ENCODE results near the gene RAB14. TPM values are rescaled to one million over a fixed set of nuclear protein-coding genes. Genes with fewer than 3 reads are reported as not detected.

The RAB14 gene
- total RNA-seq, 1 experiment from 2014 or later, result 36.0 TPM

- no peak for TF ChIP-seq ZNF532 (CRISPR knock-in tag; IDR thresholded peaks at IDR 0.05; ENCODE audit: borderline replicate concordance)
Measured at GRCh38 chr9:121192959-121193640, 8.6 kb downstream of the RAB14 start (continued).

GRCh38 chr9:121192518-121192917, 9.2 kb downstream of the RAB14 start:
- no peak for TF ChIP-seq NFYB (CRISPR knock-in tag; conservative IDR thresholded peaks at IDR 0.05; ENCODE audit: low read depth)
- TF ChIP-seq FOXP1 (CRISPR knock-in tag; IDR thresholded peaks at IDR 0.05; ENCODE audit: borderline replicate concordance), result no peak
- TF ChIP-seq MYBL2 (CRISPR knock-in tag; IDR thresholded peaks at IDR 0.05), result no peak
- no peak for TF ChIP-seq ZNF532 (CRISPR knock-in tag; IDR thresholded peaks at IDR 0.05; ENCODE audit: borderline replicate concordance)
- no peak for TF ChIP-seq ESRRA (CRISPR knock-in tag; IDR thresholded peaks at IDR 0.05; ENCODE audit: borderline replicate concordance)
- TF ChIP-seq RELA (CRISPR knock-in tag; IDR thresholded peaks at IDR 0.05; ENCODE audit: borderline replicate concordance), result no peak
- TF ChIP-seq TP53 (CRISPR knock-in tag; IDR thresholded peaks at IDR 0.05), result no peak
- TF ChIP-seq CREB1 (CRISPR knock-in tag; IDR thresholded peaks at IDR 0.05), result no peak
- TF ChIP-seq RORB (CRISPR knock-in tag; IDR thresholded peaks at IDR 0.05), result no peak
- no peak for TF ChIP-seq GTF2I (CRISPR knock-in tag; conservative IDR thresholded peaks at IDR 0.05)
- TF ChIP-seq ZNF512 (CRISPR knock-in tag; IDR thresholded peaks at IDR 0.05; ENCODE audit: borderline replicate concordance), result no peak
- no peak for TF ChIP-seq CBFB (CRISPR knock-in tag; IDR thresholded peaks at IDR 0.05; ENCODE audit: low read depth)
- TF ChIP-seq TEAD1 (CRISPR knock-in tag; IDR thresholded peaks at IDR 0.05), result no peak
- no peak for TF ChIP-seq AFF4 (CRISPR knock-in tag; IDR thresholded peaks at IDR 0.05; ENCODE audit: borderline replicate concordance)
- Mint-ChIP-seq H3K36me3 (no peaks in the 10 kb centered on the region), H3K4me3 (no peak overlapping the region), H3K4me1 (peaks cover 28% of the 10 kb centered on the region), H3K27ac (no peak overlapping the region), H3K9me3 (no peaks in the 10 kb centered on the region), H3K27me3 (ENCODE audit: low read depth) (no peaks in the 10 kb centered on the region)
- CTCF ChIA-PET, result interaction anchor here (1.1 kb wide), 1 partner anchor 127 kb away, joined by 3 read pairs; no protein-coding TSS in a partner anchor
- POLR2A ChIA-PET, result interaction anchor here (0.7 kb wide), 1 partner anchor 24 kb away, joined by 3 read pairs; no protein-coding TSS in a partner anchor
- ATAC-seq (no peak), DNase-seq (ENCODE audit: low spot score) (no peak)
